IMR-90 (cell line): Measurements from ENCODE around the gene SNCA. TPM values are rescaled to one million over a fixed set of nuclear protein-coding genes. Genes with fewer than 3 reads are reported as not detected.

Source experiments
- ATAC-seq: fragments of 200-7000 bp; cut with Tn5 transposase; 2 replicates; pipeline ENCODE4 v1.9.1; 2020; ENCODE audit warnings: low read depth, mild to moderate bottlenecking, moderate library complexity
- BruUV-seq: library from RNA; stranded (reverse); fragments of 400-500 nt; replicated peaks from 2 replicates; lab custom pipeline; 2021; lab: Mats Ljungman, UMichigan
- CTCF ChIA-PET: fragments of 300-600 bp; formaldehyde crosslinking; extraction: SDS; loops from one replicate; lab custom pipeline; 2021; ENCODE audit warnings: antibody characterized with exemption; lab: Yijun Ruan, JAX
- POLR2A ChIA-PET: fragments of 300-600 bp; sonication (Branson Sonifier 250); formaldehyde crosslinking; loops from one replicate; lab custom pipeline; 2022; ENCODE audit warnings: antibody characterized with exemption; ENCODE audit not compliant: unreplicated experiment; lab: Charles Lee
- DNase-seq: peaks from one replicate; pipeline ENCODE4 v3.0.0; 2013
- H2AFZ ChIP-seq: replicated peaks from 2 replicates; pipeline ENCODE3; 2013; ENCODE audit warnings: low read length, mild to moderate bottlenecking; ENCODE audit not compliant: poor library complexity
- H2AK5ac ChIP-seq: 2 replicates; pipeline ENCODE4 v1.6.1; 2013; ENCODE audit warnings: low read depth, low read length, inconsistent platforms
- H2AK9ac ChIP-seq: replicated peaks from 2 replicates; pipeline ENCODE3; 2013; ENCODE audit warnings: mild to moderate bottlenecking, low read depth, low read length, moderate library complexity; ENCODE audit not compliant: poor library complexity
- H2BK120ac ChIP-seq: 2 replicates; pipeline ENCODE4 v1.6.1; 2013; ENCODE audit warnings: low read depth, low read length, inconsistent platforms
- H2BK15ac ChIP-seq: 3 replicates; pipeline ENCODE4 v1.6.1; 2013; ENCODE audit warnings: low read depth, low read length, inconsistent platforms
- H2BK20ac ChIP-seq: 2 replicates; pipeline ENCODE4 v1.6.1; 2013; ENCODE audit warnings: low read depth, mild to moderate bottlenecking, inconsistent platforms, low read length, moderate library complexity
- H2BK5ac ChIP-seq: 2 replicates; pipeline ENCODE4 v1.6.1; 2013; ENCODE audit warnings: mild to moderate bottlenecking, low read depth, low read length, inconsistent platforms; ENCODE audit not compliant: poor library complexity, severe bottlenecking
- H3K14ac ChIP-seq: replicated peaks from 2 replicates; pipeline ENCODE4 v1.6.1; 2013; ENCODE audit warnings: low read depth, low read length, inconsistent platforms
- H3K18ac ChIP-seq: 2 replicates; pipeline ENCODE4 v1.6.1; 2013; ENCODE audit warnings: low read depth, low read length, control low read depth
- H3K23ac ChIP-seq: 2 replicates; pipeline ENCODE4 v1.6.1; 2013; ENCODE audit warnings: low read depth, low read length, inconsistent platforms
- H3K27ac ChIP-seq: 2 replicates; pipeline ENCODE4 v1.5.1; 2013; ENCODE audit warnings: mild to moderate bottlenecking, control low read depth, low read length; ENCODE audit not compliant: insufficient read depth
- H3K27me3 ChIP-seq: 2 replicates; pipeline ENCODE4 v1.6.1; 2013; ENCODE audit warnings: low read length; ENCODE audit not compliant: control insufficient read depth, insufficient read depth
- H3K36me3 ChIP-seq: 2 replicates; pipeline ENCODE4 v1.6.1; 2013; ENCODE audit warnings: low read length, mixed read lengths; ENCODE audit not compliant: control insufficient read depth, insufficient read depth
- H3K4ac ChIP-seq: 2 replicates; pipeline ENCODE4 v1.6.1; 2013; ENCODE audit warnings: low read depth, low read length, inconsistent platforms
- H3K4me1 ChIP-seq: 2 replicates; pipeline ENCODE4 v1.6.1; 2013; ENCODE audit warnings: low read length, mixed read lengths; ENCODE audit not compliant: control insufficient read depth, insufficient read depth
- H3K4me2 ChIP-seq: 2 replicates; pipeline ENCODE4 v1.6.1; 2013; ENCODE audit warnings: low read depth, mild to moderate bottlenecking, control low read depth, low read length, moderate library complexity
- H3K4me3 ChIP-seq: 2 replicates; pipeline ENCODE4 v1.5.1; 2013; ENCODE audit warnings: low read depth, mild to moderate bottlenecking, control low read depth, low read length, moderate library complexity; ENCODE audit not compliant: insufficient read depth
- H3K56ac ChIP-seq: 2 replicates; pipeline ENCODE4 v1.6.1; 2013; ENCODE audit warnings: low read length, inconsistent platforms; ENCODE audit not compliant: insufficient read depth; ENCODE audit errors: extremely low read depth
- H3K79me1 ChIP-seq, 2 experiments: 2 replicates each; pipeline ENCODE4 v1.6.1; 2013; ENCODE audit warnings: low read length in 2 of 2, inconsistent platforms in 1 of 2, low read depth in 1 of 2
- H3K9ac ChIP-seq: 2 replicates; pipeline ENCODE4 v1.6.1; 2013; ENCODE audit warnings: low read depth, low read length, control low read depth
- H3K9me1 ChIP-seq: 2 replicates; pipeline ENCODE4 v1.6.1; 2013; ENCODE audit warnings: low read length, inconsistent platforms; ENCODE audit not compliant: insufficient read depth
- H3K9me3 ChIP-seq: 2 replicates; pipeline ENCODE4 v1.6.1; 2013; ENCODE audit warnings: low read length; ENCODE audit not compliant: control insufficient read depth, insufficient read depth
- H4K20me1 ChIP-seq: 2 replicates; pipeline ENCODE4 v1.6.1; 2013; ENCODE audit warnings: low read length, inconsistent platforms; ENCODE audit not compliant: insufficient read depth
- H4K5ac ChIP-seq: 2 replicates; pipeline ENCODE4 v1.6.1; 2013; ENCODE audit warnings: mild to moderate bottlenecking, low read depth, low read length, control low read depth
- H4K8ac ChIP-seq, 2 experiments: 2 replicates each; pipeline ENCODE4 v1.6.1; 2013; ENCODE audit warnings: low read depth in 2 of 2, low read length in 2 of 2, control low read depth in 1 of 2, inconsistent platforms in 1 of 2
- H4K91ac ChIP-seq: 2 replicates; pipeline ENCODE4 v1.6.1; 2013; ENCODE audit warnings: low read depth, low read length, inconsistent platforms; ENCODE audit not compliant: insufficient read depth
- BHLHE40 ChIP-seq: fragments of 150-350 bp; IDR thresholded peaks from 2 replicates; pipeline ENCODE4 v1.6.1; 2016; ENCODE audit warnings: mild to moderate bottlenecking, low read depth, low read length
- CEBPB ChIP-seq: IDR thresholded peaks from 2 replicates; pipeline ENCODE4 v1.6.1; 2012; ENCODE audit warnings: low read depth, low read length, improper control_type of control experiment
- CHD1 ChIP-seq: IDR thresholded peaks from 2 replicates; pipeline ENCODE4 v1.6.1; 2012; ENCODE audit warnings: low read depth, low read length, improper control_type of control experiment
- ELK1 ChIP-seq: fragments of 150-350 bp; IDR thresholded peaks from 2 replicates; pipeline ENCODE4 v1.6.1; 2016; ENCODE audit warnings: low read depth, mild to moderate bottlenecking, low read length, moderate library complexity, borderline replicate concordance
- FOS ChIP-seq: fragments of 150-350 bp; IDR thresholded peaks from 2 replicates; pipeline ENCODE4 v1.6.1; 2016; ENCODE audit warnings: low read depth, low read length
- MAFK ChIP-seq: IDR thresholded peaks from 2 replicates; pipeline ENCODE4 v1.6.1; 2012; ENCODE audit warnings: low read depth, low read length, improper control_type of control experiment
- MAZ ChIP-seq: IDR thresholded peaks from 2 replicates; pipeline ENCODE4 v1.6.1; 2012; ENCODE audit warnings: low read depth, mild to moderate bottlenecking, low read length, improper control_type of control experiment, moderate library complexity, borderline replicate concordance
- NFE2L2 ChIP-seq: fragments of 150-350 bp; IDR thresholded peaks from 2 replicates; pipeline ENCODE4 v1.6.1; 2016; ENCODE audit warnings: low read depth, mild to moderate bottlenecking, low read length
- RAD21 ChIP-seq: IDR thresholded peaks from 2 replicates; pipeline ENCODE4 v1.6.1; 2012; ENCODE audit warnings: low read length, improper control_type of control experiment
- RCOR1 ChIP-seq: IDR thresholded peaks from 2 replicates; pipeline ENCODE4 v1.6.1; 2012; ENCODE audit warnings: mild to moderate bottlenecking, low read length, improper control_type of control experiment; ENCODE audit not compliant: insufficient replicate concordance
- RFX5 ChIP-seq: IDR thresholded peaks from 2 replicates; pipeline ENCODE4 v1.8.0; 2012; ENCODE audit warnings: low read depth, mild to moderate bottlenecking, low read length, moderate library complexity
- SMC3 ChIP-seq: fragments of 150-350 bp; IDR thresholded peaks from 2 replicates; pipeline ENCODE4 v1.6.1; 2016; ENCODE audit warnings: low read depth, mild to moderate bottlenecking, antibody characterized with exemption, low read length, moderate library complexity
- WGBS, 2 experiments: methylation state at CpG; one replicate each; pipeline versions ENCODE4 v1.1.5 to v1.1.7; 2013; ENCODE audit warnings: missing lambda C conversion rate in 2 of 2; ENCODE audit not compliant: insufficient read length in 1 of 2; ENCODE audit errors: extremely low coverage in 2 of 2; 5-methylcytosine and 5-hydroxymethylcytosine counted together
- dilution Hi-C: fragments of 300-500 bp; cut with HindIII; formaldehyde crosslinking; loops from one replicate; pipeline ENCODE4 v1.14.3; 2018; ENCODE audit warnings: low sequenced_read_pairs; ENCODE audit not compliant: unreplicated experiment
- in situ Hi-C: fragments of 300-500 bp; cut with MboI; formaldehyde crosslinking; loops from 3 replicates; pipeline ENCODE4 v1.14.3; 2019; ENCODE audit warnings: low sequenced_read_pairs, inconsistent platforms, mixed read lengths
- intact Hi-C: fragments of 100-400 bp; cut with micrococcal nuclease; formaldehyde crosslinking; loops from 2 replicates; pipeline ENCODE4 v1.10.0; 2022
- polyA plus RNA-seq, 3 experiments: library from polyadenylated mRNA; depleted of rRNA; stranded (reverse); fragments of >200 nt; gene quantifications; 2 replicates each; pipeline ENCODE4 v1.2.3, GENCODE V29; 2012; ENCODE audit warnings: low replicate concordance in 1 of 3
- total RNA-seq: library from RNA; depleted of rRNA; stranded (reverse); fragments of >200 nt; gene quantifications from 2 replicates; pipeline ENCODE4 v1.2.3, GENCODE V29; 2012
- TF ChIP-seq, protein P1 (sequence below): fragments of 150-350 bp; IDR thresholded peaks from 2 replicates; pipeline ENCODE4 v1.6.1; 2017; ENCODE audit warnings: mild to moderate bottlenecking, antibody characterized with exemption, low read length, low read depth

Gene SNCA
- total and polyA plus RNA-seq, 2 of the 4 experiments (the other 2 are of a cell fraction) = 0.36 to 0.46 TPM

GRCh38 chr4:89860971-89861370 is 24.0 kb upstream of the SNCA start:
- Histone ChIP-seq H2AK5ac (no peak overlapping the region), H2BK120ac (no peak overlapping the region), H2AFZ (no peak overlapping the region), H3K4ac (no peak overlapping the region), H4K8ac (no peak overlapping the region), H2AK9ac (no peak overlapping the region), H3K27me3 (0 out of 2 replicates have a peak, but pooled peaks cover 2% of the 10 kb centered on the region), H3K9ac (no peak overlapping the region), H3K9me3 (no peaks in the 10 kb centered on the region), H3K36me3 (no peaks in the 10 kb centered on the region), H4K20me1 (no peaks in the 10 kb centered on the region), H2BK5ac (no peak overlapping the region), H4K5ac (no peak overlapping the region), H3K4me2 (no peak overlapping the region), H3K27ac (no peak overlapping the region), H3K4me1 (no peaks in the 10 kb centered on the region), H3K14ac (no peak overlapping the region), H3K18ac (no peak overlapping the region), H3K4me3 (no peak overlapping the region), H3K56ac (no peak overlapping the region), H3K79me1 (no peaks in the 10 kb centered on the region), H2BK15ac (no peak overlapping the region), H2BK20ac (no peak overlapping the region), H3K23ac (no peak overlapping the region), H4K91ac (no peak overlapping the region), H3K9me1 (no peaks in the 10 kb centered on the region)
- no peak for DNase-seq
- ATAC-seq = no peak
- dilution Hi-C loops = no loop called here
- ChIA-PET POLR2A (no interaction called here), CTCF (interaction anchor here (0.6 kb wide), 2 partner anchors 35 to 189 kb away, joined by 3 read pairs; no protein-coding TSS in a partner anchor)
- intact Hi-C loops = no loop called here
- in situ Hi-C loops = loop anchor here (25.0 kb wide), 1 partner anchor 374 kb away; no protein-coding TSS in a partner anchor
- BruUV-seq = no TSS peak
- TF ChIP-seq SMC3 (no peak), CEBPB (no peak), CHD1 (no peak), ELK1 (no peak), RFX5 (no peak), NFE2L2 (no peak), RAD21 (no peak), RCOR1 (no peak), BHLHE40 (no peak), FOS (no peak), MAFK (no peak), MAZ (no peak)
- TF ChIP-seq, protein P1, sequence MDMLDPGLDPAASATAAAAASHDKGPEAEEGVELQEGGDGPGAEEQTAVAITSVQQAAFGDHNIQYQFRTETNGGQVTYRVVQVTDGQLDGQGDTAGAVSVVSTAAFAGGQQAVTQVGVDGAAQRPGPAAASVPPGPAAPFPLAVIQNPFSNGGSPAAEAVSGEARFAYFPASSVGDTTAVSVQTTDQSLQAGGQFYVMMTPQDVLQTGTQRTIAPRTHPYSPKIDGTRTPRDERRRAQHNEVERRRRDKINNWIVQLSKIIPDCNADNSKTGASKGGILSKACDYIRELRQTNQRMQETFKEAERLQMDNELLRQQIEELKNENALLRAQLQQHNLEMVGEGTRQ = no peak
- WGBS, 2 experiments = 79% methylated on average over 3 of the region's 5 CpGs; no CpG with 5 or more reads in 1 of the 2 experiments
